Testis (tissue), 2 donors: ENCODE results near the gene KDM5C.

Experiments used
- CTCF ChIP-seq, 3 experiments: fragments of 450-650 bp in 2 of 3; fragments of 200-600 bp in 1 of 3; sonication (generic) in 1 of 3; IDR thresholded peaks; one replicate each; pipeline ENCODE4 v1.5.1; 2016 to 2019; ENCODE audit warnings: antibody characterized with exemption in 3 of 3, mild to moderate bottlenecking in 2 of 3, moderate library complexity in 1 of 3
- POLR2A ChIP-seq: fragments of 450-650 bp; IDR thresholded peaks from one replicate; pipeline ENCODE4 v1.6.1; 2017; ENCODE audit warnings: antibody characterized with exemption, mild to moderate bottlenecking, moderate library complexity

GRCh38 chrX:53155512-53156206, 69.3 kb downstream of the KDM5C start:
- TF ChIP-seq CTCF (IDR thresholded peaks at IDR 0.05) (no peak), POLR2A (no peak)
